GM21515 (cell line): ENCODE data around the gene ANOS1.

Experiments used
- ATAC-seq: cut with Tn5 transposase; IDR thresholded peaks from one replicate; pipeline ENCODE4 v1.9.1; 2021; ENCODE audit not compliant: unreplicated experiment

The ANOS1 gene

DNA sequence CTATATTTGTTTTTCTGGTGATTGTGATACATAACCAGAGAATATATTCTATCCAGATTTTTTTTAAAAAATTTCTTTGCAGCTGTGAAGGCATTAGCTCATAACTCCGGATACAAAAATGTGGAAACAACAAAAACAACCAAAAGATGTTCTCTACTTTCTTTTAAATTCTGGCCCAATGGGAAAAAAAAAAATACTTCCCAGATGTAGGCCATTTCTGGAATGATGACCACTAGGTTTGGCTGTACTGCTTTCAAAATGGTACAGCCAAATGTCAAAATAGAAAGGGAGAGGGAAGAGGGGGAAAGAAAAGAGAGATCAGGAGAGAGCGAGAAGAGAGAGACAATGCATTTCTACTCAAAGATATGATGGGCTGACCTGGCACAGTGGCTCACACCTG, 14.6 kb downstream of the ANOS1 start:
- no peak for ATAC-seq

DNA sequence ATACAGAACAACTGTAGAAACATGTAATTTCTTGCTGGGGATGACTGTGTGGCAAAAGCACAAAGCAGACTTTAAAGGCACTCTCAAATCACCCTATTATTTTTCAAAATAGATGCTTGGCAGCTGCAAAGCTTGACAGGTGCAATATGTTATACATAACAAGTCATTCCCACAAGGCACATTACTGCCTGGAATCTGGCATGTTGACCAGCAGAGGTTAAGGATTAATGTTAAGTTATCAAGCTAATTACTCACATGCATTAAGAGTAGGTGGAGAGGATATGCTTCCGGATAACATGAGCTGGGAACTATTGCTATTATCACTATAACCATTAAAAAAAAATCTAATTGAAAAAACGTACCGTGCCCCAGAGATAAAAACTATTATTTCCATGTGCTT, 17.8 kb downstream of the ANOS1 start:
- ATAC-seq: no peak

DNA sequence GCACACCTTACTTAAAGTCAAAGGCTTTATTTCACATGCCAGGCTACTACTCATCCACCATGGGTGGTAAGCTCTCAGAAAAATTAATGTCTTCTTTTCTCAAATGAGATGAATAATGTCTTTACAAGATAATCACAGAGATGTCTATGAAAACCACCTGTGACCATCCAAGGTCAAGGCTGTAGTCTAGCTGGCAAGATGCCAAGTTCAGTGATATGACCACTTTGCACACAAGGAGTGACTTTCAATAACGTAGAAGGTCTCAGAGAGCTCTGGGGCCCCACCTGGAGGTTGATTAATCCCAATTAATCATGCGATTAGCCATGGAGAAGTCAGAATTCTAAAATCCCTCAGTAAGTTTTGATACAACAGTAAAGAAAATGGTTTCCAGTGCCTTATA, 20.5 kb downstream of the ANOS1 start:
- no peak for ATAC-seq

GRCh38 chrX:8704184-8704583, 27.8 kb downstream of the ANOS1 start:
- no peak for ATAC-seq

- ATAC-seq: no peak
These were observed 39.1 kb downstream of the ANOS1 start for GRCh38 chrX:8692871-8693270.

GRCh38 chrX:8689473-8689872, 42.5 kb downstream of the ANOS1 start:
- ATAC-seq: no peak

DNA sequence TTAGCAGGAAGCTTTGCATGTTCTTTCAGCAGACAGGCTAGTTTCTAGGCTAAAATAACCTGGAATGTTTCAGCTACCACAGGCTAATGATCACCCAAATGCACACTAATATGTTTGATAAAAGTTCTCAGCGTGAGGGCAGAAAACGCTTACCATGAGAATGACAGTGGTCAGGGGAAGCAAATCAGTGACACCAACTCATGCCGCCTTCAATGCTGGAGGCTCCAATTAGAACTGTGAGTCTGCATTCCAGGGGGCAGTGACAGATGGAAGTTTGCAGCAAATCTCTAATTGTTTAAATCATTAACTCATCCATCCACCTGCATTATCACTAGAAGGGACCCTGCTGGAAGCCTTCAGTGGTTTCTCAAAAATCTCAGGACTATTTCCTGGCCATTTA, 43.2 kb downstream of the ANOS1 start:
- no peak for ATAC-seq

DNA sequence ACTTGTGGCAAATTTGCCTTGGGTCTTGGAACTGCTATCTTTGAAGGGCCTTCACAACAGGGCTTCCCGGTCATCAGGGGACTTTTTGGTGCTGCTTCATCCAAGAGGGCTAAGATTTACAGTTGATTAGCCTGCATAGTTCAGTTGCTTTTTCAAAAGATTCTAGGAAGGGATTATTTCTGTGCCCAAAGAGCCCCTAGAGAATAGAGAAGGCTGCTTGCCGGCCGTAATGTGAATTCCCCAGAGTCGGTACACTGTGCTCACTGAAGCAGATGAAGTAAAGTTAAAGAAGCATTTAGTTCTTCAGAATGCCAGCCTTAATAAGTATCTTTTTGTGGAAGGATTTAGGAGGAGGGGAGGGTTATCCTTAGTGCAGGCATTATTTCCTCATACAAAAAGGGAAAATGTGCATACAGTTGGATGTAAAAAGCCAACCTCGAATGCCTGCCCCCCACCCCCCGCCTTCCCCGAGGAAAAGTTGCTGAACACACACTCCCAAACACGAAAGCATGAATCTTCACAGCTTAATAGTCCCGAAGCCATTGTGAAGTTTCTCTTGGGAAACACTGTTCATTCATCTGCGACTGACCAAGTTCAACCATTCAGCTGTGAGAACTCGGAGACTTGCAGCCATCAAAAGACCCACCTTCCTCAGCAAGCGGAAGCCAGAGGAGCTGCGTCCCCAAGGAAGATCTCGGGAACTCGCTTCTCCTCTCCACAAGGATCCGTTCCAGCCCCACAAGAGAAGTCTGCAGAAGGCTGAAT, 47.6 kb downstream of the ANOS1 start:
- ATAC-seq: no peak

DNA sequence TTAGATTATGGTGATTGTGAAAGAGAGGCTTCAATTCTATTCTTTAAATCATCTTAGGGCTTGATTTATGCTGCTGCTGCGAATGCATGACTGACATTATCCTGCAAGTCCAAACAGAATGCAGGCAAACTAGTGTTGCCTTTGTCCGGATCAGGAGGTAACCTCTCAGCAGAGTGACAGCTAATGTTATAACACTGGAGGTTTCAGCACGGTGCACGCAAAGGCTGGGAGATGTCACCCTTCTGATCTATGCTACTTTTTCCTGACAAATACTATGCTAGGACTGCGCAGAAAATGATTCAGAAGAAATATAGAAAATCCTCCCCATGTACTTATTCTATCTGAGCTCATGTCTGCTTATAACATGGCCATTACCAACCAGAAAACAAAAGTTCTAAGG, 48.2 kb downstream of the ANOS1 start:
- ATAC-seq: no peak

DNA sequence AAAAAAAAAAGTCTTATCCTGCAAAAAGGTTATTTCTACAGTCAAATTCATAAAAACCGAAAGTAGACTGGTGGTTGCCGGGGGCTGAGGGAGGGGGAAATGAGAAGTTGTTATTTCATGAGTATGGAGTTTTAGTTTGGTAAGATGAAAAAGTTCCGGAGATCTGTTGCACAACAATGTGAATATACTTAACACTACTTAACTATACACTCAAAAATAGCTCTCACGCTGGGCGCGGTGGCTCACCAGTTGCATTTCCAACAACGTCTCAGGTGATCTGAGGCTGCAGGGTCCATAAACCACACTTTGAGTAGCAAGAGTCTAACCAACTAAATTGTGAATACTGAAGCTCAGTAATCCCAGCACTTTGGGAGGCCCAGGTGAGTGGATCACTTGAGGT, 52.4 kb downstream of the ANOS1 start:
- ATAC-seq: no peak

DNA sequence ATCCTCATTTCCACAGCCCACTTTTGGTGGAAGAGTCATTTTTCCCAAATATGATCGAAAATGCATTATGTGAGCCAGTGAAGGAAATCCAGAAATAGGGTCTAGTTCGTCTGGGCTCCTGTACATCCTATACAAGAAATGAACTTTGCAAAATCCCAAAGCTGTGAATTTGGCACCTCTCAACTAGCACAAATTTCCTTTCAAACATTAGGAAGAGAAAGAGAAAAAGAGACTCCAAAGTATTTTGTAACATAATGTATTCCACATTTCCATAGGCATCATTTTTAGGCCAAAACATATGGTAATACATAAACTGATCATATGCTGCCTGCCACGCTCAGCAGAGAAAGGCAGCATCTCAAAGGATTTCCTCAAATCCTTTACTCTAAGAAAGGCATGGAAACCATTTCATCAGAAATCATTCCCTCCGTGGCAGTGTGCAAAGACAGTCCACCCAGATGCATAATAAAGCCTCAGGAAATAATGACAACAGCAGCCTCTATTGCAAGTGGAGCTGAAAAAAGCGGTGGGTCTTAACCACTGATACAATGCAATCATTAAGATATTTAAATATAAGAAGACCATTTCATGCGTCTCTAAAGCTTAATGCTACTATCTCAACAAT, 56.8 kb downstream of the ANOS1 start:
- ATAC-seq: no peak

DNA sequence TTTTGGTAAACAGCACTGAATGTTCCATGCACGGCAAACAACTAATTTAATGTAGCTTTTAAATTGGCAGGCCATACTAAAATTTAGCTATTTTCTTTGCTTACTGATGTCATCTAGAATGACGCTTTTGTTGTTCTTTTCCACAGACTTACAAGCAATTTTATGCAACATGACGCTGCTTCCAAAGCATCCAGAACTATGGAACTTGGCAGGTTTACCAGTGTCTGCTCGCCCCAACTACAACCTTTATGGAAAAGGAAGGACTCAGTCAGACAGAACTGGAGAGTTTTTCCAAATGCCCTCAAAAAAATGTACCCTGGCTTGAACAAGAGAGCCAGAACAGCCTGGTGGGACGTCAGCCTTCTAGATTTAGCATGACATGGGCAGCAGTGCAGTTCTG, 58.7 kb downstream of the ANOS1 start:
- ATAC-seq: no peak

GRCh38 chrX:8672176-8672575, 59.8 kb downstream of the ANOS1 start:
- no peak for ATAC-seq

GRCh38 chrX:8668813-8669212, 63.1 kb downstream of the ANOS1 start:
- no peak for ATAC-seq

GRCh38 chrX:8663325-8663724, 68.6 kb downstream of the ANOS1 start:
- ATAC-seq: no peak

DNA sequence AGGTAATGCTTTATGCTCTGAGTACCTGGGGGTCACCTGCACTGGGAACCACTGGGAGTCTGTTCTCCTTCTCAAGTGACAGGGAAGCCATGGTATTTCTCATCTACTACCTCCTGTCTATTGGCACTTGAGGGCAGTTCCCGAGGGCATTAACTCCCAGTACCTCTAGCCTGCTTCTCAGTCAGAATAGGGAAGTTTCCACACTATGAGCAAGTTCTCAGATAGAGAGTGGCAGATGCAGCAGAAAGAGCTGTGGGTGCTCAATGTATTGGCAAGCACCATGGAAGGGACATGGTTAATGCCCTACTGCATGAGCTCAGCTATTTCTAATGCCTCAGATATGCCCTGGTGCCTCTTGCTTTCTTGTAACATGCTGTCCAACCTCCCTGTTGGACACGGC, 74.1 kb downstream of the ANOS1 start:
- no peak for ATAC-seq

DNA sequence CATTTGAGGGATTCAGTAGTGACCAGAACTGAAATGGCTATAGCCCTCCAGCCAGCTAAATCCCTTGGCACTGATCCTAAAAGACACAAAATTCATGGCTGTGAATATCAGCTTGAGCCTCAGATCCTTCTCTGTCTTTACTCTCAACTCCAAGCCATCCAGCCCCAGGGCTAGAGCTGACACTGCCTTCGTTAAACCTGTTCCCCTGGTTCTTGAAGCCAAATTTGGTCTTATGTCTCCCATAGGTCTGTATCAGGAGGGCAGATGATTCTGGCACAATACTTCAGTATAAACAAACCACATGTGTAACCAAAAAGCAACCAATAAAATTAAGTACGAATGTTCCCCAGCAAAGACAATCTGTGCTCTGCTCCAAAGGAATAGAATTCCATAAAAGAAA, 78.0 kb downstream of the ANOS1 start:
- ATAC-seq: no peak

GRCh38 chrX:8649969-8650368, 82.0 kb downstream of the ANOS1 start:
- ATAC-seq: no peak

DNA sequence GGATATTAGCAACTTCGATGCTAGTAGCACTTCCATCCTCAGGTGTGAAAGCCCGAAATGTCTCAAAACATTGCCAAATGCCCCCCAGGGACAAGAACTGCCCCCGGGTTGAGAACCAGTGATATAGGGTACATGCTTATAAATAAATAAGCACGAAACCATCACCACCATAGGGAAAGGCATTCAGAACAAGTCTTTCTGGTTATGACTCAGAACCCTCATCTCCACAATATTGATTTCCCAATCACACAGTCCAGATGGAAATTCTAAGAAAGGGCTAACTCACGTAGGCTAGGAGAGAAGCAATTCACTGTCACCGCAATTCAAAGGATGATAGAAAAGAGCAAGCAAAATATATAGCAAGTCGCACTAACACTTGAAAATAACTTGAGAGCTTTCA, 84.8 kb downstream of the ANOS1 start:
- ATAC-seq: no peak

DNA sequence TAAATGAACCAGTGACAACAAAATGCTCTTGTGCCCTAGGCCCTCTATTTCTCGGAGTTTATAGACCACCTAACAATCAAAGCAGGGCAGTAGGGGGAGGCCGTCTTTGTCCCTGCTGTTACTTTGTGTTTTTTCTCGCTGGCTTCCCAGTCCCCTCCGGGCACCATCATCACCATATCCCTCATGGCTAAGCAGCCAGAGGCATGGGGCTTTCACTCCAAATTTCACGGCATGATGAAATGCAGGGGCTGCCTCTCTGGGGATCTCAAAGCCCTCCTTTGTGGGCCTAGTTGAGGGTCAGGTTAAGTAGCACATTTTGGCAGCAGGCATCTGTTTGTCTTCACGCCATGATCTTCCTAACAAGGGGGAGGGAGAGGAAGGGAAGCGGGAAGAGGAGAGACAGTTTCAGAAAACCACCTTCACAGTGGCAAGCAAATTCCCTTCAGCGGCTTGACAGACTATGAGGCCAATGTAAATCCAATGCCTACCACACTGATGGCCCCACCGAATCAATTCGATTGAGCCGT, 91.9 kb downstream of the ANOS1 start:
- ATAC-seq: no peak

DNA sequence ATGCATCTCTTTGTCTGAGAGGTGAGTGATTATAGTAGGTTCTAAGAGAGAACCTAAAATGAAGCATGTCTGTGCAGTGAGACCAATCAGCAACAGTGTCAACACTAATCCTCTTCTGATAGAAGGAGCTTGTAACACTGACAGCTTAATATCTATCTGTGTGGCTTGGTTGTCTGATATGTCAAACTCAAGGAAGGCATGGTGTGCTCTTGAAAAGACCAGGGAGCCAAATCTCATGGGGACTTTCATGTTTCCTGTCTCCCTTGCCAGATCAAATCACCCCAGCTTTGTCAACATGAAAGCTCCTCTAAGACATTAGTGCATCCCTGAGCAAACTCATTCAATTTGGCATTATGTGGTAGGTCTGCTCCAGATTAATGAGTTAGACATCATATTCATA, 95.4 kb downstream of the ANOS1 start:
- ATAC-seq: no peak

DNA sequence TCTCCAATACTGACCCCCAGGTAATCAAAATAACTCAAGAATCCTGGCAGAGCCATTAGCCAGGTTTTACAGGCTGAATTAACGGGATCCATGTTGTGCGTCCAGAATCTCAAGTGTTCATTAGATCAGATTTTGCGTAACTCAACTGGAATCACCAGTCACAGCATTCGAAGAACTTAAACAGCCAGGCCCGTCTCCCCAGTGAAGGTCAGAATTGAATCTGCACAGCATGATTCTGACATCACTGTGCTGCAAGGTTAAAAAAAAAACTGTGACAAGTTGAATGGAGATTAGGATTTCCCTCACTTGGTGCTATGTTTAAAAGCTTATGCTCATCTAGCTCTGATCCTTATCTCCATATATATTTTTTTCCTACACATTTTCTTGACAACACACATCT, 96.1 kb downstream of the ANOS1 start:
- no peak for ATAC-seq

DNA sequence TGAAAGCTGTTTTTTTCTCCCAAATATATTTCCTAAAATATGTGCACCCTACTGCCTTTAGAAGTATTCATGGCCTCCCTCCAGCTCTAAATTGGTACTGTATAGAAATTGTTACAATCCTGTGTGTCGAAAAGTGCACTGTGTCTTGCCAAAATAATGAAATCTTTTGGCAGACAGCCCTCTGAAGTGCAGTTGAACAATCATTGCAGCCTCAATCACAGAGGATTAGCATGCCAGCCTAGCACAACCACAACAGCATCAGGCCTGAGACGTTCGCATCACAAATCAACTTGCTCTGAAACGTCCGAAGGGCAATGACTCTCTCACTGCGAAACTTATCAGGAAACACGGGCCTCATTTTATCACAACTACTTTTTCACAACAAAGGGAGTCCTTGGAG, 99.0 kb downstream of the ANOS1 start:
- no peak for ATAC-seq
